ENCODE measurements around the gene CCDC12. TPM values are rescaled to one million over a fixed set of nuclear protein-coding genes. Genes with fewer than 3 reads are reported as not detected.

The CCDC12 gene
- total and polyA plus RNA-seq, 9 of the 15 experiments (the other 6 are each of a cell fraction or from before 2014, with no cell fraction given) = 8.9 to 201 (median 86.9) TPM

DNA sequence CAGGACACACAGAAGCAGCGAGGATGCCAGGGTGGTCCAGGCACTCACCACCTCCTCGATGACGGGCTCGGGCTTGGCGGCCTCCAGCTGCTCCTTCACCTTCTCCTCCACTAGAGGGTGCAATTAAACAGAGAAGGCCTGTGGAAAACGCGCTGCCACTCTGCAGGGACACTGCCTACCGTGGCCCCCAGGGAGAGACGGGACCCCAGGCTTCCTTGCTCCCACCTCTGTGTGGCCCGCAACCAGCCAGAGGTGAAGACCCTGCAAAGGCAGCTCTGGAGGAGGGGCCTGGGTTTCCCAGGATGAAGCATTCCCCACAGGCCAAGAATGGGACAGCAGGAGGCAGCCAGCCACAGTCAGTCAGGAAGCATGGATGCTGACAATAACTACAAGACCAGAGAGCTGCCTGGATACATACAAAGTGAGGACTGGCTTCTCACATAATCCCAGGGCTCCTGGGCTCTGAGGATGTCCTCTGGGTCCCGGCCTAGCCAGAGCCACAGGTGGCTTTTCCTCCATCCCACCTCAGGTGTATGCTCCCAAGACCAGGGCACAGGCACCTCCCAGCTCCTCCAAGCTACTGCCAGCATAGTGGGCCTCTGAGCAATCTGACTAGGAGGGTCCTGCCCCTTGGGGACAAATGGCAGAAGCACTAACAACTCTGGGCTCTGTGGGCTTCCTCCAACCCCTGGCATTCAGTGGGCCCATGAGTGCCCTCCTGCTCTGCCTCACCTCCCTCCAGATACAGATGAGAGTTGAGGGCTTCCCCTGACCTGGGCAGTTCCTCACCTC is 52.8 kb downstream of the CCDC12 start (continued):
- TF ChIP-seq, protein P1, sequence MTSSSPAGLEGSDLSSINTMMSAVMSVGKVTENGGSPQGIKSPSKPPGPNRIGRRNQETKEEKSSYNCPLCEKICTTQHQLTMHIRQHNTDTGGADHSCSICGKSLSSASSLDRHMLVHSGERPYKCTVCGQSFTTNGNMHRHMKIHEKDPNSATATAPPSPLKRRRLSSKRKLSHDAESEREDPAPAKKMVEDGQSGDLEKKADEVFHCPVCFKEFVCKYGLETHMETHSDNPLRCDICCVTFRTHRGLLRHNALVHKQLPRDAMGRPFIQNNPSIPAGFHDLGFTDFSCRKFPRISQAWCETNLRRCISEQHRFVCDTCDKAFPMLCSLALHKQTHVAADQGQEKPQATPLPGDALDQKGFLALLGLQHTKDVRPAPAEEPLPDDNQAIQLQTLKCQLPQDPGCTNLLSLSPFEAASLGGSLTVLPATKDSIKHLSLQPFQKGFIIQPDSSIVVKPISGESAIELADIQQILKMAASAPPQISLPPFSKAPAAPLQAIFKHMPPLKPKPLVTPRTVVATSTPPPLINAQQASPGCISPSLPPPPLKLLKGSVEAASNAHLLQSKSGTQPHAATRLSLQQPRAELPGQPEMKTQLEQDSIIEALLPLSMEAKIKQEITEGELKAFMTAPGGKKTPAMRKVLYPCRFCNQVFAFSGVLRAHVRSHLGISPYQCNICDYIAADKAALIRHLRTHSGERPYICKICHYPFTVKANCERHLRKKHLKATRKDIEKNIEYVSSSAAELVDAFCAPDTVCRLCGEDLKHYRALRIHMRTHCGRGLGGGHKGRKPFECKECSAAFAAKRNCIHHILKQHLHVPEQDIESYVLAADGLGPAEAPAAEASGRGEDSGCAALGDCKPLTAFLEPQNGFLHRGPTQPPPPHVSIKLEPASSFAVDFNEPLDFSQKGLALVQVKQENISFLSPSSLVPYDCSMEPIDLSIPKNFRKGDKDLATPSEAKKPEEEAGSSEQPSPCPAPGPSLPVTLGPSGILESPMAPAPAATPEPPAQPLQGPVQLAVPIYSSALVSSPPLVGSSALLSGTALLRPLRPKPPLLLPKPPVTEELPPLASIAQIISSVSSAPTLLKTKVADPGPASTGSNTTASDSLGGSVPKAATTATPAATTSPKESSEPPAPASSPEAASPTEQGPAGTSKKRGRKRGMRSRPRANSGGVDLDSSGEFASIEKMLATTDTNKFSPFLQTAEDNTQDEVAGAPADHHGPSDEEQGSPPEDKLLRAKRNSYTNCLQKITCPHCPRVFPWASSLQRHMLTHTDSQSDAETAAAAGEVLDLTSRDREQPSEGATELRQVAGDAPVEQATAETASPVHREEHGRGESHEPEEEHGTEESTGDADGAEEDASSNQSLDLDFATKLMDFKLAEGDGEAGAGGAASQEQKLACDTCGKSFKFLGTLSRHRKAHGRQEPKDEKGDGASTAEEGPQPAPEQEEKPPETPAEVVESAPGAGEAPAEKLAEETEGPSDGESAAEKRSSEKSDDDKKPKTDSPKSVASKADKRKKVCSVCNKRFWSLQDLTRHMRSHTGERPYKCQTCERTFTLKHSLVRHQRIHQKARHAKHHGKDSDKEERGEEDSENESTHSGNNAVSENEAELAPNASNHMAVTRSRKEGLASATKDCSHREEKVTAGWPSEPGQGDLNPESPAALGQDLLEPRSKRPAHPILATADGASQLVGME (CRISPR knock-in tag; IDR thresholded peaks at IDR 0.05) = no peak
- TF ChIP-seq SMAD2 (IDR thresholded peaks at IDR 0.05; ENCODE audit: low read depth, low read length) (no peak), ZC3H11A (IDR thresholded peaks at IDR 0.05; ENCODE audit: low read depth, low read length) (no peak), POLR3G (IDR thresholded peaks at IDR 0.05; ENCODE audit: extremely low read depth, insufficient read length, insufficient replicate concordance) (no peak), TEAD2 (tag; IDR thresholded peaks at IDR 0.05) (no peak), NFE2 (IDR thresholded peaks at IDR 0.05; ENCODE audit: low read depth) (no peak), ELF4 (CRISPR knock-in tag; IDR thresholded peaks at IDR 0.05) (no peak), ARID2 (IDR thresholded peaks at IDR 0.05) (peak; percentile 63), FOXM1 (IDR thresholded peaks at IDR 0.05; ENCODE audit: low read depth) (no peak), FOXM1 (CRISPR knock-in tag; IDR thresholded peaks at IDR 0.05; ENCODE audit: low read depth) (no peak), SFPQ (IDR thresholded peaks at IDR 0.05; ENCODE audit: low read depth, low read length) (no peak), ILK (tag; IDR thresholded peaks at IDR 0.05; ENCODE audit: borderline replicate concordance, low read depth) (no peak), BRF1 (IDR thresholded peaks at IDR 0.05; ENCODE audit: borderline replicate concordance, extremely low read depth, insufficient read length) (no peak), ZKSCAN1 (IDR thresholded peaks at IDR 0.05; ENCODE audit: low read depth, low read length) (no peak), ZNF586 (CRISPR knock-in tag; conservative IDR thresholded peaks at IDR 0.05) (no peak), ATF4 (CRISPR knock-in tag; IDR thresholded peaks at IDR 0.05) (no peak), MTA1 (IDR thresholded peaks at IDR 0.05; ENCODE audit: borderline replicate concordance) (no peak)
- TF ChIP-seq, protein P2, sequence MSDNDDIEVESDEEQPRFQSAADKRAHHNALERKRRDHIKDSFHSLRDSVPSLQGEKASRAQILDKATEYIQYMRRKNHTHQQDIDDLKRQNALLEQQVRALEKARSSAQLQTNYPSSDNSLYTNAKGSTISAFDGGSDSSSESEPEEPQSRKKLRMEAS (CRISPR knock-in tag; IDR thresholded peaks at IDR 0.05) = no peak
